ENCODE data around the gene KCNH4.
A peak's percentile ranks its signal among the peaks of the same experiment; 100 is the strongest.

Gene KCNH4

DNA sequence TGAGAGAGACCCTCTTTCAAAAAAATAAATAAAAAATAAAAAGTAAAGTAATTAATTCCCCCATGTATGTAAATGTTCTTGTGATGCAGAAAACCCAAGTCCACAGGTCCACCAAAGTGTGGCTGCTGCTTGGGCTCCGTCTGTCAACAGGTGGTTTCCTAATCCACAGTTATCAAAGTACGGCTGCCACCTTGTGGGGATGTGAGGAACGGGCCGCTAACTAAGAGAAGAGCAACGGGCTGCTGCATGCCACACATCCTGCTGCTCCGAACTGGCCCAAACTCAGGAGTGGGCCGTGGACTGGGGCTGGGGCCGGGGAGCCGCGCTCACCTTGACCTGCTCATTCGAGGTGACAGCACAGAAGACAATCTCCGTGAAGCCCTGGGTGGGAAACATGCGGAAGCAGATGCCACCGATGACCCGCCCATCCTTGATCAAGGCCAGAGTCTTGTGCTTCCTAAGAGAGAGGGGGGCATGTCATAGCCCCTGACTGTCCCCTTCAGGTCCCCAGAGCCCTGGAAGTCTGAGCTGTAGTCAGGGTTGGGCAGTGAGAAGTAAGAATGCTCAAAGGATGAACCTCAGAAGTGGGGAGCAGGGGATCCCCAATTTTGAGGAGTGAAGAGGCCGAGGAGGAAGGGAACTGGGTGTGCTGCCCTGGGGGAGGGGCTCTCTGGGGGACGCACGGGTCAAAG, 64.1 kb downstream of the KCNH4 start:
- DNase-seq, result peak; percentile 51 to 85 (median 73)

DNA sequence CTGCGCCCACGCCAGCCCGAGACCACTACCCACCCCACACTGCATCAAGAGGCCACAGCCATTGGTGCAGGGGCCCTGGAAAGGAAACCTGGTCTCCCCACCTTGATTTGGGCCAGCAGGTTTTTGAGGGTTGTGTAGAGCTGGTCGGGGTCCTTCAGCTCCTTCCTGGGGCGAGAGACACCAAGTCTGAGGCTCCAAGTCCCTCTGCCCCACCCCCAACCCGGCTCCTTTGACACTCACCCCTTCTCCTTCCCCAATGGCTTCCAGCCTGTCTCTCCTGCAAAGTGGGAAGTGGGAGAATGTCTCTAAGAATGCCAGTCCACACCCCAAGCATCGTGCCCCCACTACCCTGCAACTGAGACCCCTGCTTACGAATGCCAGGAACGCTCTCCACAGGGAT, 66.8 kb downstream of the KCNH4 start:
- DNase-seq, result no peak

DNA sequence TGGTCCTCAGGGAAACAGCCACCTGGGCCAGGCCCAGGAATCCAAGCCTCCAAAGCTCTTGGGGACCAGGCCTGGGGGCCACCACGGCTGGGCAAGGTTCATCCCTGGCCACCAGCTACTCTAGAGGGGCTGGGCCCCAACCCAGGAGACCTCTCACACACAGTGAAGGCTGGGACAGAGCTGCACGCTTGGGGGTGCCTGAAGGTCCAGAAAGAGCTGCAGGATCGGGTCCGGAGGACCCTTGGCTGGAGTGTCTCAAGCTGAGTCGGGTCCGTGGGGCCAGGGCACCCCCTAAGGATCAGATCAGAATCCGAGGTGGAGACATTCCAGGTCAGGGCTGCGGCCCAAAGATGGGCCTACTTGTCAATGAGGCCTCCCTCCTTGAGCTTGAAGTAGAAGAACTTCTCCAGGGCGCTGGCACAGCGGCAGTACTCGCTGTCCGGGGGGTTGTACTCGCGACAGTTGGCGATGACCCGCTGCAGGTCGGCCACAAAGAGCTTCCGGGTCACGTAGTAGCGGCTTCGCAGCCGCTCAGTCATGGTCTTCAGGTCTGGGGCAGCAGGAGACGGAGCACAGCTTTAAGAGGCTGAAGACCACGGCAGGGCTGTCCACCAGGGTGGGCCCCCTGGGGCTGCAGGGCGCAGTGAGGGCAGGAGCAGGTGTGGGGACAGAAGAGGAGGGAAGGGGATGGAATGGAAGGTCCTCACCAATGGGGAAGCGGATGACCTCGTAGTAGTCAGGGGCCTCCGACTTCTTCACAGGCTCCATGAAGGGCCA, 67.5 kb downstream of the KCNH4 start:
- DNase-seq, result no peak

DNA sequence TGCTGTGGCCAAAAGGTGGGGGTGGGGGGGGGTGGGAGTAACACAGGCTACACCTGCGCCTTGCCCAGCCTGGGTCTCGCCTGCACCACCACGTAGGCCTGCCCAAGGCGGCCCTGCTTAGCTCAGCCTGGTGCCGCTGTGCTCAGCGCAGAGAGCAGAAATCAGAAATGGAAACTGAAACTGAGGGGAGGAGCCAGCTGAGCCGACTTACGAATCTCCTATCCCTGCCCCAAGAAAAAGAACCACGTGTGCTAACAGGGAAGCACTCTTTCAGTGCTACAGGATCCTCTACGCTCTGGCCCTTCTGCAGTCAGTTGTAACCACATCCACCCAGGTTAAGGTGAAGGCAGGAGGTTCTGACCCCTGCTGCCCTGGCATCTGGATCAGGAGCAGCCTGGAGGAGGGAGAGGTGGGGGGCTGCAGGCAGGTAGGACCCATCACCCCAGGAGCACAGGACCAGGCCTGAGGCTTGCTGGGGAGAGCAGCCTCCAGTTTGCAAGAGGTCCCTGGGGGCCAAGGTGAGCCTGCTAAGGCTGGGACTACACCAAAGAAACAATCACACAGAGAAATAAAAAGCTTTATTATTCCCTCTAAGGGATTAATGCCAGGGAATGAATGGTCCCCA, 68.3 kb downstream of the KCNH4 start, which contains the start of gene DHX58:
TSS of gene DHX58 (minus strand) at position 163 of the 625 bp plus-strand sequence. CDS start 822 bp downstream, outside the sequence.
- DNase-seq, result peak; percentile 30 to 97 (median 69)

DNA sequence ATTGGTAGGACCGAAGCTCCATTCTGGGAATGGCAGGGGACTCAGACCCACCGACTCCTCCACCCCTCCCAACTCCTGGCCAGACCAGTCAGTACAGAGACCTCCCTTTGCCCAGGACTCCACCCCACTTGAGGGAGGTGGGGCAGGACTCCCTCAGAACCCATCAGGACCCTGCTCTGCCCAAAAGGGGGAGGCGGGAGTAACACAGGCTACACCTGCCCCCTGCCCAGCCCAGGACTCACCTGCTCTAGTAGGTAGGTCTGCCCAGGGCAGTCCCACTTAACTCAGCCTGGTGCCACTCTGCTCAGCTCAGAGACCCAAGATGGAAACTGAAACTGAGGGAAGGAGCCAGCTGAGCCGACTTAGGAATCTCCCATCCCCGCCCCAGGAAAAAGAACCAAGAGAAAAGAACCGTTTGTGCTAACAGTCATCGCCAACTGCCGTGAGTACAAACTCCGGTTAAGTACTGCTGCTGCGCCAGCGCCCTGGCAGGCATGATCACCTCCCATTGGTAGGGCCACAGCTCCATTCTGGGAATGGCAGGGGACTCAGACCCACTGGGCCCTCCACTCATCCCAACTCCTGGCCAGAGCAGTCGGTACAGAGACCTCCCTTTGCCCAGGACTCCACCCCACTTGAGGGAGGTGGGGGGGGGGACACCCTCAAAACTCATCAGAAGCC, 68.9 kb downstream of the KCNH4 start:
- peak in 2 of 5 experiments; percentile 8 to 48 for DNase-seq

DNA sequence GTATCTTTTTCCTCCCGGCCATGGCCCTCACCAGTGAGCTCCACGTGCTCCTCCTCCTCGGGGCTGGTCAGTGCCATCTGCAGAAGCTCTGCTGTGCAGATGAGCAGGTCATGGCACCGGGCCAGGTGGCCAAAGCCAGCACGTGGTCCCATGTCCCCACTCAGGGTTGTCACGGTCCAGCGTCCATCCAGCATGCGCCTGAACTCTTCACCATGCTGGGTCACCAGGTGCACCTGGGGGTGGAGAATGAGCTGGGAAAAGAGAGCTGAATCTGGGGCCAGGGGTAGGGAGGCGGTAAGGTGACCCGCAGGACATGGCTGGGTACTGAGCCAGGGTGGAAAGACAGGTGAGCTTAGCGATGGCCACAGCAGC, 69.7 kb downstream of the KCNH4 start:
- no peak for DNase-seq

DNA sequence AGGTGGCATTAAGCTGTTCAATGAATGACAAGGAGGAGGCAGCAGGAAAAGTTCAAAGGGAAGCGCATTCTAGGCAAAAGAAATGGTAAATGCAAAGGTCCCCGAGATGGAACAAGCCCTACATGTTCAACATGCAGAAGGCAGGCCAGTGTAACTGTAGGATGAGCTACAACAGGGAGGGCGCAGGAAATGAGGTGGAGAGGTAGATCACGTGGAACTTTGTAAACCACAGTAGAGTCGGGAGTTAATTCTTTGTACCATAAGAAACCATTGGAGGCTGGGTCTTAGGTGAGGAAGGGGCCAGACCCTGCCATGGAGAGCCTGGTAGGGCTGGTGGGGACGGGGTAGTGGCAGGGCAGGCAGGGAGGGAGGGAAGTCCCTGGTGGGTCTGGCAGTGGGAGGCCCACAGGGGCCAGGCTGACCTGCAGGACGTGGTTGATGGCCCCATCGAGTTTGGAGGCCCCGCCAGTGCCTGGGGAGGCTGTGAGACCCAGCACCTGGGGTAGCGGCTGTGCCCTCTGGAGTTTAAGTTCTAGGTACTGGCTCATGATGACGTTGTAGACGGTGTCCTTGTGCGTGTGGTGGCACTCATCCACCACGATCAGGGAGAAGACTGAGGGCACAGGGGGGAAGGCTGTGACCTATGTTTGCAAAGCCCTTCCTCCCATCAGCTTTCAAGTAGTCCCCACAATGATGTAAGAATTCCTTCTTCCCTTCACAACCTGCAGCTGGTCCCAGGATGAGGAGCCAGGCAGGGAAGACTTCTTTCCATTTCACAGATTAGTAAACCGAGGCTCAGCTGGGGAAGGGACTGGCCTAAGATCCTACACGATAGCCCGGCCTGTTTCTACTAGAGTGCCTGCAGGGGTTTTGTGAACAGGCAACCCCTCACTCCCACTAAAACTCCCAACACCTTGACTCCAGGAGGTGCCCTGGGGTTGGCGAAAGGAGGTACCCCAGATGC, 70.4 kb downstream of the KCNH4 start:
- DNase-seq, result peak in 1 of 5 experiments; percentile 43

DNA sequence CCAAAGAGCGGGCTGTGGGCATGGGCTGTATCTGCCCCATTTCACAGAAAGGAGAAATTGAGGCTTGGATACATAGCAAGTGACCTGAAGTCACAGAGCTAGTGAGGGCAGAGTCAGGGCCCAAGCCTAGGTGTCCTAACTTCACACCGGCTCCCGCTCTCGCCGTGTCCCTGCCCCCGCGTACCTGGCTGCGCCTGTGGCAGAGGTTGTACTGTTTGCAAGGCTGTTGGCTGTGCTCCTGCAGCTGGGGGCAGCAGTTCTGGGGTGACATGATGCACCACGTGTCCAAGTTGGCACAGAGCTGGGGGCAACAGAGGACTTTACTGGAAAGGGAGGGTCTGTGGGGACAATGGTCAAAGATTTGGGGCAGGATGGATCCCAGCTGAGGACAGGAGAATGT, 71.9 kb downstream of the KCNH4 start:
- DNase-seq, result no peak

DNA sequence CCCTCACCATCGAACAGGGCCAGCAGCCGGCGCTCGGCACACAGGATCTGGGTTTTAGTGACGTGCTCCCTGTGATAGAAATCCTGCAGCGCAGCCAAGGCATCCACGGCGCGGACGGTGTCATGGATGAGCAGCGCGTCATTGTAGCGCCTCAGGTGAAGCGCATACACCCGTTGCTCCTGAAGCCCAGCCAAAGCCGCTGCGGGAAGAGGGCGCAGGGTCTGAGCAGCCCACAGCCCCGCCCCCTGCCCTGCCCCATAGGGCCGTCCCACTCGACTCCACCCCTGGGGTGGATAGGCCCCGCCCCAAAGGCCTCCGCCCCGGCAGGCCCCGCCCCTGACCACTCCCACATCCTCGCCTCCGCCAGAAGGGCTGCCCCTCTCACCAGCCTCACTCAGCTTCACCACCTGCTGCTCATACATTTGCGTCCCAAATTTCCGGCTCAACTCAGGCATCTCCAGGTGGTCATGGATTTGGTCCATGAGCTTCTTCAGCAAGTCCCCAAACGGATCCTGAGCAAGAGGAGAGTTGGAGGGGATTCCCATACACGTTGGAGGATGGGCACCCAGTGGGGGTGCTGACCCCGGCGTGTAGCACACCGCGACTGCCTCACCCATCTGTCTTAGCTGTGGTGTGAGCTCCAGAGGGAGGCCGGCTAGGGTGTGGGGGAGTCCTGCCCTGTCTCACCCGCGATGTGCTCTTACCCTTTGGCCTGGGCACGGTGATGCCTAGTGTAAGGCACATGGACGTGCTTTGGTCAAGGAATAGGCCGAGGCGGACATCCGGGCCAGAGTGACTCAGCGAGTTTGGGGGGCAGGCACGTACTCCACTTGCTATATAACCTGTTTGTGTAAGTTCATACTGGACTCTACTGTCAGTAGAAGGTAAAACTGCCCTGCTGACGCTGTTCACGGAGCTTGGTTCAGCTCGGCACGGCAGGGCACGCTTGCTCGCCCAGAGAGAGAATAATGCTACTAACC, 73.1 kb downstream of the KCNH4 start:
- DNase-seq, result peak; percentile 69 to 89 (median 83)

DNA sequence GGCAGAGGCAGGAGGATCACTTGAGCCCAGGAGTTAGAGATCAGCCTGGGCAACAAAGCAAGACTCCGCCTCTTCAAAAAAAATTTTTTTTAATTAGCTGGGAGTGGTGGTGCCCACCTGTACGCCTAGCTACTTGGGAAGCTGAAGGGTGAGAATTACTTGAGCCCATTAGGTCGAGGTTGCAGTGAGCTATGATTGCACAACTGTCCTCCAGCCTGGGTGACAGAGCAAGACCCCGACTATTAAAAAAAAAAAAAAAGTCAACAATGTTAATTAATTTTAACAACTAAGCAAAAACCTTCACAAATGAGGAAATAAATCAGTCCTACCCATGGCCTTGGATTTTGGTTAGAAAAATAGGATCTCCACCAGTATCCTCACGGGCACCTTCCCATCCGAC, 73.8 kb downstream of the KCNH4 start:
- DNase-seq, result no peak
